Measurements from ENCODE around the gene KATNB1.

GRCh38 chr16:57730771-57731730 is 4.5 kb upstream of the KATNB1 start:
- TF ChIP-seq, protein P1, sequence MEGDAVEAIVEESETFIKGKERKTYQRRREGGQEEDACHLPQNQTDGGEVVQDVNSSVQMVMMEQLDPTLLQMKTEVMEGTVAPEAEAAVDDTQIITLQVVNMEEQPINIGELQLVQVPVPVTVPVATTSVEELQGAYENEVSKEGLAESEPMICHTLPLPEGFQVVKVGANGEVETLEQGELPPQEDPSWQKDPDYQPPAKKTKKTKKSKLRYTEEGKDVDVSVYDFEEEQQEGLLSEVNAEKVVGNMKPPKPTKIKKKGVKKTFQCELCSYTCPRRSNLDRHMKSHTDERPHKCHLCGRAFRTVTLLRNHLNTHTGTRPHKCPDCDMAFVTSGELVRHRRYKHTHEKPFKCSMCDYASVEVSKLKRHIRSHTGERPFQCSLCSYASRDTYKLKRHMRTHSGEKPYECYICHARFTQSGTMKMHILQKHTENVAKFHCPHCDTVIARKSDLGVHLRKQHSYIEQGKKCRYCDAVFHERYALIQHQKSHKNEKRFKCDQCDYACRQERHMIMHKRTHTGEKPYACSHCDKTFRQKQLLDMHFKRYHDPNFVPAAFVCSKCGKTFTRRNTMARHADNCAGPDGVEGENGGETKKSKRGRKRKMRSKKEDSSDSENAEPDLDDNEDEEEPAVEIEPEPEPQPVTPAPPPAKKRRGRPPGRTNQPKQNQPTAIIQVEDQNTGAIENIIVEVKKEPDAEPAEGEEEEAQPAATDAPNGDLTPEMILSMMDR (IDR thresholded peaks at IDR 0.05): no peak
- TF ChIP-seq POLR2A (IDR thresholded peaks at IDR 0.05): no peak
